ENCODE data around the gene ALK.

GRCh38 chr2:29557268-29557667 lies 364.1 kb downstream of the ALK start:
- no peak for TF ChIP-seq POLR2A (IDR thresholded peaks at IDR 0.05; ENCODE audit: low read length)
- TF ChIP-seq GATA1 (IDR thresholded peaks at IDR 0.05; ENCODE audit: low read depth, low read length), result no peak
